Fibroblast of upper back skin (primary cell): ENCODE data around the gene EOMES.

Source experiments
- DNase-seq: peaks from one replicate; pipeline ENCODE4 v3.0.0-alpha.2; 2013

Gene EOMES

GRCh38 chr3:27719314-27720003, 2.7 kb downstream of the EOMES start:
- no peak for DNase-seq

- DNase-seq, result no peak
Measured at GRCh38 chr3:27718459-27718858, 3.7 kb downstream of the EOMES start.

- no peak for DNase-seq
Measured at GRCh38 chr3:27717200-27717852, 4.8 kb downstream of the EOMES start.

GRCh38 chr3:27716309-27716708, 5.8 kb downstream of the EOMES start:
- no peak for DNase-seq

GRCh38 chr3:27715863-27716262, 6.3 kb downstream of the EOMES start:
- DNase-seq, result no peak

DNA sequence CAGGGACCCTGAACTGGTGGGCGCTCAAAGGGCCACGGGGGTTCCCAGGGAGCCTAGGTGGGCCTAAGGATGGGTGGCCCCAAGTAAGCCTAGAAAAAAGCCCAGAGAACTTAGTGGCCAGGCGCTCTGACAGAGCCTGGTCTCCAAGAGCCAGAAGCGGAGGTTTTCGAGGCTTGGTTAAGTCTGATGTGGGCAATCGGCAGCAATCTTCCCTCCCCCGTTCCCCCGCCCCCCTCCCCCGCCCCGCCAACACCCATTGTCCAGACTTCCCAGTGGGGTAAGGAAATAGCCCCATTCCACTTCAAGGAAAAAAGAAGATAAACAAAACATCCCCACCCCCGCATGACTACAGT, 6.7 kb downstream of the EOMES start:
- DNase-seq, result no peak

GRCh38 chr3:27714692-27715453, 7.2 kb downstream of the EOMES start:
- no peak for DNase-seq

DNA sequence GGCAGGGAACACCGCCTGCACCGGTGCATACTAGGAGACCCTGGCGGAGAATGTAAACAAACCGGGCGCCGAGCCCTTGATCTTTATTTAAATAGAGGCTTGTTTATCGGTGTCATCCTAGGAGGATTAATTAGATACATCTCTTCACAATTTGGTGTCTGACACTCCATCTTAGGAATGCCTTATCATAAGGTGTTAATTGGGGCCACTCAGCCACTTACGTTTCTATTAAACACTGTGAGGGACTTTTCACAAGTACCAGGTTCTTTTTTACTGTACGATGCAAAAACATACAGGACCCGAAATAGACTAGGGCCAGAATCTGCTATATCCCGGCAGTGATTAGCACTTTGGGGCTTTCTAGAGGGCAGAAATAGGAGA, 8.0 kb downstream of the EOMES start:
- no peak for DNase-seq

- no peak for DNase-seq
Measured at GRCh38 chr3:27713435-27714145, 8.5 kb downstream of the EOMES start.

DNA sequence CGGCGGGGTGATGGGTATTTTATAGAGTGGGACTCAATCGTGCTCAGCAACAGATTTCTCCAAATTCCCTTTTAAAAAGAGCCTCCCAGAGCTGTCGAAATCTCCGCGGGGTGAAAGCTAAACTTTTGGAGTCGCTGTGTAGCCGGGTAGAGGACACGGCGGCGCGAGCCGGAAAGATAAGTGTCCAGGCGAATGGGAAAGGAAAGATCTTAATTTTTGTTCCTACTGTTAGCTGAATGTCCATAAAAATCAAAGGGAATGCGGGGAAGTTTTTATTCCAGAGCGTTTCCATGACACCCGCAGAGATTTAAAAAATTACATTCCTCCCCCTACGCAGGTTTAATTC, 9.1 kb downstream of the EOMES start:
- no peak for DNase-seq

DNA sequence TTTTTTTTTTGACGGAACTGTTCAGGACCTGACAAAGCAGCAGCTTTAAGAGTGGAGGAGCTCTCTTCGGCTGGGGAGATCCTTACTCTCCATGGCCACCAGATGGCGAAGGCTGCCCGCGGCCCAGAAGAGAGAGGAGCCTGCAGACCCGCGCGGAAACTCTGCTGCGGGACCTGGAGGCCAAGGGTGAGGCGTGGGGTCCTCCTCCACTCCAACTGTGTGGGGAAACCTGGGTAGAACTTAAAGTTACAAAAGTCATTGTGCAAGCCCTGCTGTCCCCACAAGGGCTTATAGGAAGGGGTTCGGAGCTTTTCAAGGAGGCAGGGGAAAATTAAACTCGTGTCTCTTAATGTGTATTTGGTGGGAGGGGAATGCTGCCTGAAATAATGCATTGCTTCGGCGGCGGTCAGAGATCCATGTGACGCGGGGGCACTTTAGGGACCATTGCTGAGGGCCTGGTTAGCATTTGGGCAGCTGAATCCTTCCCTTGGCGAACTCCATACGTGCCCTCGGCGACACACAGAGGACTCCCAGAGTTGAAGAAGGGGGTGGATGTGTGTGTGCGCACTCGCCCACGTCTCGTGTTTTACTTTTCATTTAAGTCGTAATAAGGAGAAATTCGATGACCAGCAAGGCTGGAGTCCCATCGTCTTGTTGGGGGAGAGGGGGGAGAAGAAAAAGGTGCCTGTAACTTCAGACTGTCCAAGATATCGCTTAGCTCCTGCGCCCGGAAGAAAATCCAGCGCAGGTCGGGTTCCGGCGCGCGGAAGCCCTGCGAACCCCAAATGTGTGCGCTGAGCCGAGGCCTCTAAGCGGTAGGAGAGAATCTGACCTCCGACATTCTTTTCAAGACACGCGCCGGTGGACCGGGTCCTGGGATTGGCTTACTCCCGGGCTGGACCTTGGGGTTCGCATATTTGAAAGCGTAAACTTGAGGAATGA, 9.7 kb downstream of the EOMES start:
- DNase-seq, result peak; percentile 70

DNA sequence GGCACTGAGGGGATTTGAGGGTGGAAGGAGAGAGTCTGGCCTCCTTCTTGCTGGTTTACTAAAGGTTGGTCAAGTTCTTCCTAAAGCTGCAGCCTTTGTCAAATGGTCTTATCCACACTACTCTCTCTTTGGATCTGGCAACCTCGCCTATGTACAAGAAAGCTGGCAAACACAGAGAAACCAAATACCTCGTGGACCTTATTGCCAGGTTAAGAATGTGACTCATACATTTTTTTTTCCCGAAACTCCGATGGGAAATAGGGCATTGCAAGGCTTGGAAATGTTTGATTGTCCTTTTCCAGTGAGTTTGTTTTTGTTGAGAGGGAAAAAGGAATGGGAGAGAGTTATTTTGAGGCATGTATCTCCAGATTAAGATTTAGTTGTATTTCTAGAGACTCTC, 13.9 kb downstream of the EOMES start:
- DNase-seq, result no peak

DNA sequence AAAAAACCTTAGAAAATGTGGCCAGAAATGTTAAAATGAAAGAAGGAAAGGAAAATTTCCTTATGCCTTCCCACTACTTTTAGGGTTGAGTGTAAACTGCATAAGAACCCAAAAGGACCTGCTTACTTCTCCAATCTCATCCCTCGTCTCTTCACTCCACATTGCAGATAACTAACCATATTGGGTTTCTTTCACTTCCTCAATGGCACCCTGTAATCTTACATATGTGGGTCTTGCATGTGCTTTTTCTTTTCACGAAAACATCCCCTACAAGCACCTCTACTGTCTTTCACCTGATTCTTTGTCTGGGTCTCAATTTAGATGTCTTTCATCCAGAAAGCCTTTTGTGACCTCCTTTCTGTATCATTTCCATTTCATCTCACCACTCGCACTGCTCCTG, 23.1 kb downstream of the EOMES start:
- no peak for DNase-seq

- DNase-seq, result no peak
Measured at GRCh38 chr3:27696906-27697305, 25.2 kb downstream of the EOMES start.

DNA sequence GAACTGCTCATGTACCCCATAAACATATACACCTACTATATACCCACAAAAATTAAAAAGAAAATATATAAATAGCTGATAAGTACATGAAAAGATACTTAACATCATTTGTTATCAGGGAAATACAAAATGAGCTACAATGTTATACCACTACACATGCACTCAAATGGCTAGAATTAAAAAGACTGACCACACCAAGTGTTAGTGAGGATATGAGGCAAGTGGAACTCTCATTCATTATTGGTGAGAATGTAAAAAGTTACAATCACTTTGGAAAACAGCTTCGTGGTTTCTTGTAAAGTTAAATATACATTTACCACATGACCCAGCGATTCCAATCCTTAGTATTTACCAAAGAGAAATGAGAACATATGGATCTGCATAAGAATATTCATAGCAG, 26.5 kb downstream of the EOMES start:
- DNase-seq, result no peak

- DNase-seq, result no peak
Measured at GRCh38 chr3:27688053-27688452, 34.1 kb downstream of the EOMES start.

DNA sequence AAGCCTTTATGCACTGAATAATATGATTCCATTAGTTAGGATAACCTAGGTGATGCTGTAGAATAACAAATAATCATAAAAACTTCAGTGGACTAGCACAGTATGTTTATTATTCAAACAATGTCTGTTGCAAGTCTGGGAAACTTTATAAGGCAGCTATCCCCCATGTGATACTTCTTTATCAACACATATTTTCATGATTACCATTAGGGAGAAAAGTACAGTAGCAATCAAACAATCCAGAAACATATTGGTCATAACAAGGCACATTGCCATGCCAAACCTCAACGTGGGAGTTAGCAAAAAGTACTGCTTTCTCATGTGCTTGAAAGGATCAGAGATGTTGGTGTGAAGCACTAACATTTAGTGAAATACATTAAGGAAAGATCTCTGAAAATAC, 35.5 kb downstream of the EOMES start:
- peak; percentile 54 for DNase-seq

- DNase-seq, result no peak
Measured at GRCh38 chr3:27685474-27685873, 36.6 kb downstream of the EOMES start.

DNA sequence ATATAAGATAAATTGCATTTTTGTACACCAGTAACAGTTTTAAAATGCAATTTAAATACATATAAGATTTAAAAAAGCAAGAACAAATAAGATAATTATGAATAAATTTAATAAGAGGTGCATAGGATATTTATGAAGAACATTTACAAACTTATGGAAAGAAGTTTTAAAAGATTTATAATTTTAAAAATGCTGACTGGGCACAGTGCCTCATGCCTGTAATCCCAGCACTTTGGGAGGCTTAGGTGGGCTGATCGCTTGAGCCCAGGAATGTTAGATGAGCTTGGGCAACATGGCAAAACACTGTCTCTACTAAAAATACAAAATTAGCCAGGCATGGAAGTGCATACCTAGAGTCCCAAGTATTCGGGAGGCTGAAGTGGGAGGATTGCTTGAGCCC, 37.8 kb downstream of the EOMES start:
- DNase-seq, result no peak

GRCh38 chr3:27681249-27681748, 40.8 kb downstream of the EOMES start:
- peak; percentile 91 for DNase-seq

GRCh38 chr3:27680517-27681246, 41.4 kb downstream of the EOMES start:
- no peak for DNase-seq

DNA sequence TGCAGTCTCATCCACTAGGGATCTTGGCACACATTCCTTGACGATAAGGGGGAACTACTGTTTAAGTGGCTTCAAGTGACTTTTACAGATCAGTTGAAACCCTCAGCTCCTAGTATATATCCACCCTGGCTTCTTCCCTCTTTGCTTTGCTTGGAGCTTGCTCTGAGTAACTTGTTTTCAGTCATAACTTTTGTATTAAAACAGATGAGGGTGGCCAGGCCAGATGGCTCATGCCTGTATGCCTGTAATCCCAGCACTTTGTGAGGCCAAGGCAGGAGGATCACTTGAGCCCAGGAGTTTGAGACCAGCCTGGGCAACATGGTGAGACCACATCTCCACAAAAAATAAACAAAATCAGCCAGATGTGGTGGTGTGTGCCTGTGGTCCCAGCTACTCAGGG, 42.4 kb downstream of the EOMES start:
- DNase-seq, result no peak
